Fibroblast of the aortic adventitia (primary cell): ENCODE data around the gene TSHZ2. TPM values are rescaled to one million over a fixed set of nuclear protein-coding genes. Genes with fewer than 3 reads are reported as not detected.

Experiments used
- DNase-seq: peaks from one replicate; pipeline ENCODE4 v3.0.0-alpha.2; 2010; ENCODE audit warnings: low read depth
- H3K4me3 ChIP-seq: 2 replicates; pipeline ENCODE4 v1.5.1; 2011; ENCODE audit warnings: low read depth, mild to moderate bottlenecking, control low read depth, low read length, moderate library complexity
- total RNA-seq: library from RNA; depleted of rRNA; stranded (reverse); fragments of >200 nt; gene quantifications from 2 replicates; pipeline ENCODE4 v1.2.3, GENCODE V29; 2012; ENCODE audit warnings: low replicate concordance
- TF ChIP-seq, protein P1 (sequence below): IDR thresholded peaks from 2 replicates; pipeline ENCODE4 v1.5.1; 2011; ENCODE audit warnings: mild to moderate bottlenecking, low read length, control low read depth, inconsistent platforms; ENCODE audit not compliant: insufficient read depth

The TSHZ2 gene
- total RNA-seq, 1 donor = 6.9 TPM

DNA sequence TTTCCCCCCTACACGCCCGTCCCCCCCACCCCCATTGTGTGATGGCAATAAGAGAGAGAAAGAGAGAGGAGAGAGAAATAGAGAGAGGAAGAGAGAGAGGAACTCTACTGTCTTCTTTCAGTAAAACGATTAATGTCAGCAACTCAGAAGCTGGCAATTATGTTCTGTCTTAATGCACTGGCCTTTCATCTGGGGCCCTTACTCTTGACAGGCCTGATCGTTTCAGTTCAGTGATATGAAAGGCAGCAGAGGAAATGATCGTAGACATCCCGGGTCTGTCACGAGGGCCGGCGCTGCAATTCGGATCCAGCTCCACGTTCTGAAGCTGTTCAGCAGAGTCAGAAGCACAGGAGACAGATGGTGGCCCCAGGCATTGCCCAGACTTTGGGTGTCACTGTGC is 312.5 kb downstream of the TSHZ2 start:
- TF ChIP-seq, protein P1, sequence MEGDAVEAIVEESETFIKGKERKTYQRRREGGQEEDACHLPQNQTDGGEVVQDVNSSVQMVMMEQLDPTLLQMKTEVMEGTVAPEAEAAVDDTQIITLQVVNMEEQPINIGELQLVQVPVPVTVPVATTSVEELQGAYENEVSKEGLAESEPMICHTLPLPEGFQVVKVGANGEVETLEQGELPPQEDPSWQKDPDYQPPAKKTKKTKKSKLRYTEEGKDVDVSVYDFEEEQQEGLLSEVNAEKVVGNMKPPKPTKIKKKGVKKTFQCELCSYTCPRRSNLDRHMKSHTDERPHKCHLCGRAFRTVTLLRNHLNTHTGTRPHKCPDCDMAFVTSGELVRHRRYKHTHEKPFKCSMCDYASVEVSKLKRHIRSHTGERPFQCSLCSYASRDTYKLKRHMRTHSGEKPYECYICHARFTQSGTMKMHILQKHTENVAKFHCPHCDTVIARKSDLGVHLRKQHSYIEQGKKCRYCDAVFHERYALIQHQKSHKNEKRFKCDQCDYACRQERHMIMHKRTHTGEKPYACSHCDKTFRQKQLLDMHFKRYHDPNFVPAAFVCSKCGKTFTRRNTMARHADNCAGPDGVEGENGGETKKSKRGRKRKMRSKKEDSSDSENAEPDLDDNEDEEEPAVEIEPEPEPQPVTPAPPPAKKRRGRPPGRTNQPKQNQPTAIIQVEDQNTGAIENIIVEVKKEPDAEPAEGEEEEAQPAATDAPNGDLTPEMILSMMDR = no peak
- no peak for DNase-seq
- no peak overlapping the region for H3K4me3 ChIP-seq

DNA sequence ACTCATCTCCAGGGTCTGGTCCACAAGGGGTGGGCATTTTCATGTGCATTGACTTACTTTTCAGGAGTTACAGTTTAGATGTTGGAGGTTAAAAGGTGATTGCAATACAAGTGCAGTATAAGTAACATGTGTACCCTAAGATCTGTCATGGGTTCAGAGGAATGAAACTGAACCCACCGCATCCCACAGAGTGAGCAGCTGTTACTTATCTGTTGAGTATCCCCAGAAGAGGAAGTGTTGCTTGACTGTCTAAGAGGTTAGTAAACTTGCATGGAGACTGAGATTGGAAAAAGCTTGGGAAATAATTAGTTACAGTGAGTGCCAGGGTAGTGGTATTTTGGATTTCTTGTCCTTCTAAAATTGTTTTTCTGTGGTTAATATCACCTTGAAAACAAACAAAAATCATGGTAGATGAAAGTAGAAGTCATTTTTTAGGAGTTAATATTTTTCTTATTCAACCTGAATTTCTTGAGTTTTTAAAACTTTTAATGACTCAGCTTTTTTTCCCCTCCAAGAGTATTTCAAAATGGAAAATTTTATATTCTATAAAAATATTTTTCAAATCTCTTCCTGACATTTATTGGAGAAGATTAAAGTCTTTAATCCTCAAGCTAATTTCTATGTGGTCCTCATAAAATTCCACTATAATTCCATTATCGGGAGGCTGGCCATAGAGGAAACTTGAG is 315.3 kb downstream of the TSHZ2 start:
- H3K4me3 ChIP-seq = no peak overlapping the region
- DNase-seq = no peak
- TF ChIP-seq, protein P1 = no peak

DNA sequence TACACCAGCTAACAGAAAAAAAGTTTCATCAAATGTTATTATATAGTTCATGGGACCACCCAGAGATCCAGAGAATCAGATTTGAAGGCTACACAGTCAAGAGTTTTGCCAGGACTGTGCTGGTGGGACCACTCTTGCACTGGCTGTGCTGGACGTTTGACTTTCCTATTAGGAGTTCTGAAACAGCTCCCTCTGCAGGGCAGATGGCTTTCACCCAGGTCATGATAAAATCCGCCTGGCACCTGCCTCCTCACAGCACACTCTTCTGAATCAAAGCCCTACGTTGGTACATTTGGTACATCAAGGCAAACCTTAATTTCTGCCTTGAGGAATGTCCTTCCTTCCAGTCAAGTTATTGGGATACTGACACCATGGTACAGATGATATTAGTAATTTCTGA is 319.4 kb downstream of the TSHZ2 start:
- no peak overlapping the region for H3K4me3 ChIP-seq
- TF ChIP-seq, protein P1 = no peak
- DNase-seq = no peak

DNA sequence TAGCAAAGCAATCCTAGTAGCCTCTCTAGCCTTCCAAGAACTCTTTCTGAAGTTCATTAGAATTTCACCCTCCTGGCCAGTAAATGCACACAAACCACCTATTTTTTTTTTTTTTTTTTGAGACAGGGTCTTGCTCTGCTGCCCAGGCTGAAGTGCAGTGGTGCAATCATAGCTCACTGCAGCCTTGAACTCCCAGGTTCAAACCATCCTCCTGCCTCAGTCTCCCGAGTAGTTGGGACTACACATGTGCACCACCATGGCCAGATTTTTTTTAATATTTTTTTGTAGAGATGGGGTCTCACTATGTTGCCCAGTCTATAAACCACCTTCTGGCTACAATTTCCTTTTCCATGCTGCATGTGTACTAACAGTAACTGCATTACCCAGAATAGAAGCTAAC is 320.2 kb downstream of the TSHZ2 start:
- no peak for DNase-seq
- TF ChIP-seq, protein P1 = no peak
- H3K4me3 ChIP-seq = no peak overlapping the region

DNA sequence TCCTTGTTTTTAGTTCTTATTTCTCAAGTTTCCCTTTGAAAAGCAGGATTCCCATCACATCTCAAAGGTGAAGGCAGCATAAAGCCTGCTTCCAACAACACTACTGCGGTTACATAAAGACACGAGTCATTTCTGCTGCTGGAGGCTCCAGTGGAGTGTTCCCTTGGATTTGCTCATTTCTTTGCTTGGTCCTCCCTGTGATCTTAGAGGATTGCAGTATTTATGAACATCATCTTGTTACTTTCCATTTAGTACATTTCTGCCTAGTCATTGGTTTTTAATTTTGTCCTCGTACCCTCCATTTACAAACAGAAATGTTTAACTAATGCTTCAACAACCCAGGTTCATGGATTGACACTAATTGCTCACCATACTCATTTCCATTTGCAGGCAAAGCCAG is 322.6 kb downstream of the TSHZ2 start:
- no peak overlapping the region for H3K4me3 ChIP-seq
- DNase-seq = no peak
- TF ChIP-seq, protein P1 = no peak

DNA sequence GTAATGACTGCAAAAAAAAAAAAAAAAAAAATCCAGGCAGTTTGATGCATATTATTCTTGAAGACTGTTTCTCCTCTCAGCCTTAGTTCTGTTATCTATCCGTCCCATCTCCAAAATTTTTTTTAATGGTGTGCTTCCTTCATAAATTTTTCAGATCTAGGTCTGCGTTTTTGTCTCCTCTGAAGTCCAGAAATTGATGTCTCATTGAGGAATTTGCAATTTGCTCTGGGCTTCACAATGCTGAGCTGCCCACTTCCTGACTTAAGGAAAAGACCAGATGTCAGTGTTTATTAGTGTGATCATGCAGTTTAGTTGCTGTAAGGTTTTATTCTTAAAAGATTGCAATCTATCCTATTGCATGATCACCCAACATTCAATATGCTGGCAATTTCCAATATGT is 323.9 kb downstream of the TSHZ2 start:
- no peak for DNase-seq
- H3K4me3 ChIP-seq = no peak overlapping the region
- TF ChIP-seq, protein P1 = no peak
